NCI-H446 treated with DMSO at 0.1 percent for 48 hours (cell line): ENCODE data around the gene ABCB9.

Source experiments
- DNase-seq: peaks from one replicate; lab custom pipeline; 2025; lab: John Stamatoyannopoulos, UW

Gene ABCB9

GRCh38 chr12:122981587-122982476, 15.6 kb upstream of the ABCB9 start:
- DNase-seq, result no peak

- no peak for DNase-seq
Observed at GRCh38 chr12:122981036-122981471, 14.8 kb upstream of the ABCB9 start.

DNA sequence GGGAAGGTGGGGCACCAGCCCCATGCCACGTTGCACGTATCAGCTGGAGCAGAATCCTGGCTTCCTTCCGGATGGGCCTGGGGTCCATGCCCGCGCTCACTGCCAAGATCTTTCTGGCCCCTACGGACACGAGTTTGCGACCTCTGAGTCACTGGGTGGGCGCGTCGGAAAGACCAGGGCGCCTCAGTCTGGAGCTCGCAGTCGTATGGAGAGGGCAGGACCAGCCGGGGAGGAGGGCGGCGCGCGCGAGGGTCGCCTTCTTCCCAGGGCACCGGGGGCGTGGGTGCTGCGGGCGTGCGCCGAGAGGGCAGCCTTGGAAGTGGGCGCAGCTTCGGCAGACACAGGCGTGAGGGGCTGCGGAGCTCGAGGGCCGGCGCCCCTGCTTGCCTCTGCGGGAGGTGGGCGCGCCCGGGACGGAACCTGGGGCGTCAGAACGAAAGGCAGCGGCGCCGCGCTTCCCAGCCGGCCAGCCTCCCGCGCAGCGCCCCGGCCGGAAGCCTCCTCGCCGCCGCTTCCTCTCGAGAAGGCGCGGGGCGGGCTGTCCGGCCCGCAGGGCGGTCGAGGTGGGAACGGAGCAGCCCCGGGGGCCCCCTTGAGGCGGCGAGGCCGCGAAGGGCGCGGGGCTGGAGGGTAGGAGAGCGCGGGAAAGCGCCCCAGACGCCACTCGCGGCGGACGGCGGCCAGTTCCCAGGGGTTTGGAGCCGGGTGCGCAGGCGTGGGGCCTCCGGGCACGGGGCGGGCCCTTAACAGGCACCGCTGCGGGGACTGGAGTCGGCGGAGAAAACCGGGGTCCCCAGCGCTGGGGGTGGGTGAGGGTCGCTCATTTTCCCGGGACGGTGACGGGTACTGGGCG, 14.1 kb upstream of the ABCB9 start, which contains the start of gene ARL6IP4:
TSS of gene ARL6IP4 (plus strand) at position 499 of the 853 bp plus-strand sequence. CDS start 459 bp downstream, outside the sequence.
- DNase-seq, result peak; percentile 10

- DNase-seq, result no peak
Observed at GRCh38 chr12:122979908-122980182, 13.6 kb upstream of the ABCB9 start.

- no peak for DNase-seq
Observed at GRCh38 chr12:122979001-122979907, 13.0 kb upstream of the ABCB9 start.

DNA sequence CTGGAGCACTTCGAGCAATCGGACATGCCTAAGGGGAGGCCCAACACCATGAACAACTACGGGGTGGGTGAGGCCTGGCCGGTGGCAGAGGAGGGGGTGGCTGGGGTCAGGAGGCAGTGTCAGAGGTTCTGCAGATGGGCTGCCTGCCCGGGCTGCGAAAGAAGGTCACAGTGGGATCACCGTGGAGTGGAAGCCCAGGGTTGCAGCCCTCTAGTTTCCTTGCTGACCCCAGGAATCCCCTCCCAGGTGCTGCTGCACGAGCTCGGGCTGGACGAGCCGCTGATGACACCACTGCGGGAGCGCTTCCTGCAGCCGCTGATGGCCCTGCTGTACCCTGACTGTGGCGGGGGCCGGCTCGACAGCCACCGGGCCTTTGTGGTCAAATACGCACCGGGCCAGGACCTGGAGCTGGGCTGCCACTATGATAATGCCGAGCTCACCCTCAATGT, 12.3 kb upstream of the ABCB9 start:
- no peak for DNase-seq

- DNase-seq, result no peak
Observed at GRCh38 chr12:122977655-122978392, 11.6 kb upstream of the ABCB9 start.

DNA sequence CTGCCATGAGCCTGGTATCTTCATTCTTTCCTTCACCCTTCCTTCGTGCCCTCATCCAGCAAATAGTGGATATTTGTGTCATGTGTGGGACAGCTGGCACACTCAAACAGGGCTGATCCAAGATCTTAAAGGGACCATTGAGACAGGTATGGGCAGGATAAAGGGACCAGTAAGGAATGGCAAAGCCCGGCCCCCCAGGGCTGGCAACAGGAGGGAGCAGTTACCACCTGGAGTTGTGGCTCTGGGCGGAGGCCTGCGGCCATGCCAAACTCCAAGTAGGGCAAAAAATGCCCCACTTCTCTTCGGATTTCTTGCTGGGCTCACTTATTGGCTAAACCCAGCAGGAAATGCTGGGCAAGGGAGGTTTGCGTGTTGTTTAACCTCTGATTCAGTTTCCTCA, 10.9 kb upstream of the ABCB9 start:
- no peak for DNase-seq

DNA sequence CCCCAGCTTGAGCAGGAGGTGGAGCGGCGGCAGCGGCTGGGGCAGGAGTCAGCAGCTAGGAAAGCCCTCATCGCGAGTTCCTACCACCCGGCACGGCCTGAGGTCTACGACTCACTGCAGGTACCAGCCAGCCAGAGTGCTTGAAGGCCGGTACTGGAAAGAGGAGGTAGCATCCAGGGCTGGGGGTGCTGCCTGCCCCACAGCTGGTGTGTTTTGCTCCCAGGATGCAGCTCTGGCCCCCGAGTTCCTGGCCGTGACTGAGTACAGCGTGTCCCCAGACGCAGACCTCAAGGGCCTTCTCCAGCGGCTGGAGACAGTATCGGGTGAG, 10.3 kb upstream of the ABCB9 start:
- no peak for DNase-seq

GRCh38 chr12:122975790-122976647, 9.8 kb upstream of the ABCB9 start:
- no peak for DNase-seq

DNA sequence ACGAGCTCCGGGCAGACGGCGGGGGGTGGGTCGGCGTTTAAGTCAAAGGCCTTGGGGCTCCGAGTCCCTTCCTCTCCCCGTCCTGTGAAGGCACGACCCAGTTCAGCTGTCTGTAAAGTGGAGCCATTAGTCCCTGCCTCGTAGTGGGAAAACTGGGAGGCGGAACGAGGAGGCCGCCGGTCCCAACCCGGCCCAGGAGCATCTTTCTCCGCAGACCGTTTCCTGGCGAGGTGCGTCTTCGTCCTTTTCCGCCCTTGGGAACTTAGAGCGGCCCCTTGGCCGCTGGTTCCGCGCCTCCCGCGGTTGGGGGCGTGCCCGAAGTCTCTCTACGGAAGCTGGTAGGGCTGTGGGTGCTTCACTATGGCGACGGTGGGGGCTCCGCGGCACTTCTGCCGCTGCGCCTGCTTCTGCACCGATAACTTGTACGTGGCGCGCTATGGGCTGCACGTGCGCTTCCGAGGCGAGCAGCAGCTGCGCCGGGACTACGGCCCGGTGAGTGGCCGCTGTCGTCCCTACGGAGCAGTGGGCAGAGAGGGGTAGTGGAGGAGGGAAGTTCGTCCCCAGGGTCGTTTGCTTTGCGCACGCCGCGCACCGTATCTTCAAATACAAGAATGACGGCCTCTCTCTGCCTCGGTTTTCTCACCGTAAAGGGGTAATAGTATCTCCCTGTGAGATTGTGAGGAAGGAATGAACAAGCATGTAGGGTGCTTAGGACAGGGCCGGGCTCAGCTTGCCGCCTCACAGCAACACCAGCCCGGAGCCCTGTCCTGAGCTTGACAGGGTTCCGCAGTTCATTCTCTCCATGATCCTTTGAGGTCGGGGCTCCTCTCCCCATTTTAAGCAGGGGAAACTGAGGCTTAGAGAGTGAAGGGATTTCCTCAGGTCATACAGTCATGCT, 8.9 kb upstream of the ABCB9 start, which contains the start of gene OGFOD2:
TSS of gene OGFOD2 (plus strand) at position 353 of the 898 bp plus-strand sequence. CDS start at position 361, 8 bp downstream.
- DNase-seq, result peak; percentile 82

- peak; percentile 92 for DNase-seq
Observed at GRCh38 chr12:122974274-122974891, 8.1 kb upstream of the ABCB9 start.

- DNase-seq, result no peak
Observed at GRCh38 chr12:122969676-122970075, 3.4 kb upstream of the ABCB9 start.

DNA sequence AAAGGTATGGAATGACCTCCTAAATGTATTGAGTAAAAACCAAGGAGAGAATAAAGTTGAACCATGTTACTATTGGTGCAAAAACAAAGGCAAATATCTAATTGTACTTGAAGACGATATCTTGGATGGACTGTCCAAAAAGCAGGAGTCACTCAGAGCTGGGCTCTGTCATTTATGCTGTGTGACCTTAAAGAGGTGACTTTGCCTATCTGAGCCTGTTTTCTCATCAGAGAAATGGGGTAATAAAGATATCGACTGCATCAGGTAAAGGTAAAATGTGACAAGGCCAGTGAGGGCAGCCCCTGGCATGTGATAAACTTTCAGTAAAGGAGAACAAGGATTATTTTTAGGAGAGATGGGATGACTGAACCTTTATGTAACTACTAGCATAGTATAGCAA, 1.8 kb upstream of the ABCB9 start:
- DNase-seq, result no peak

DNA sequence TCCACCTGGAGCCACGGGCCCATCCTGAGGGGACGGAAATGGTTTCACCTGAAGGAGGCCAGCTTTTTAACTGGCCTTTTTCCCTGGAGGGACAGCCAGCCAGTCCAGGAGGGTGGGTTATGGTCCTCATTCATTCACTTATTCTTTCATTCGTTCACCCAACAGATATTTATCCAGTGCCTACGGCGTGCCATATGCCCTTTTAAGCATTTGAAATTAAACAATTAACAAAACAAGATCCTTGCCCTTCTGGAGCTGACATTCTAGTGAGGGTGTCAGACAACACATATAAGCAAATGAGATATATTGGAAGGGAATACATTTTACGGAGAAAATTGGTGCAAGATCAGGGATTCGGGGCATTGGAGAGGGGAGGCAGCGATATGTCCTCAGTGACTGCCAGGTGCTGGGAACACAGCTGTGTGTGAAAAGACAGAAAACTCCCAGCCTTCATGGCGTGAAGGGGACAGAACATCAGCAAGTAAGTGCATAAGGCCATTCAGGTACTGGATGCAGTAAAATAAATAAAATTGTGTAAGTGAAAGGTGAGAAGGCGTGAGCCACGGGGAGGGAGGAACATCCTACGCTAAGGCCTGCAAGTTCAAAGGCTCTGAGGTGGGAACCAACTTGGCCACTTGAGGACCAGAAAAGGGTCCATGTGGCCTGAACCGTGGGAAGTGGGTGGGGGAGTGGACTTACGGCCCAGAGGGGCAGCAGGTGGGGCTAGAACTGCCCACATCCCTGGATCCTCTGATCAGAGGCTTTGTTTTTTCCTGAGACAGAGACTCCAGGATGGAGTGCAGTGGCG, 684 bp upstream of the ABCB9 start:
- DNase-seq, result no peak

- DNase-seq, result no peak
Observed at GRCh38 chr12:122965321-122965751, 927 bp downstream of the ABCB9 start.

DNA sequence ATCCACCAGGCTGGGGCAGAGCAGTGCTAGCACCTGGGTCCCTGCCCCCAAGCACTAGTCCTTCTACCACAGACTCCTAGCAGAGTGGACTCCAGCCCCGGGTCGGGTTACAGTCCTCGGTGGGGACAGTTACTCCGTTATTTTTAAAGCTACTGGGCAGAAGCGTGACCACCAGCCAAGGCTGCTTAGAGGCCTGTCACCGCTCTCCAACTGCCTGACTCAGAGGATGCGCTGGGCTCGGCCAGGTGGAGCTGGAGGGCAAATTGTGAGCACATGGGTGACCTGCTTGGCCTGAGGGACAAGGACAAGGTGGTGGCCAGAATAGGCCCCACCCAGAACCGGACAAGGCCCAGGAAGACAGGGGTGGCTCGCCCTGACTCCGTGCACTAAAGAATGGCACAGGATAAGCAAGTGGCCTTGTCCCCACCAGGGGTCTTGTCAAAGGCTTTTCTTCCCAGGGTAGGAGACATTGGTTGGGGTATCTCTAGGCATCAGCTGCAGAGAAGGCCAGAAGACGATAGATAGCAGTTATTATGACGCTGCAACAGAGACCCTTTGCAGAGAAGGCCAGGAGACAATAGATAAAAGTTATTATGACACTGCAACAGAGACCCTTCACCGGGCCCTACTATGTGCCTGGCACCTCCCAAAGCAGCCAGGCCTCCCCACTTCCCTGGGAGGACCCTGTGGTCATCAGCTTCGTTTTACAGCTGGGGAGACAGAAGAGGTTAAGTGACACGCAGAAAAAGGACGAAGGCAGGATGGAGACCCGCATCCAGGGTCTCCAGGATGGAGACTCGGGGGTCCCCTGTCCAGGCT, 1.6 kb downstream of the ABCB9 start:
- DNase-seq, result no peak
